Right lobe of liver (tissue), 4 donors: Measurements from ENCODE around the gene WASHC2A.
"Not testable (repeated sequence)": the region's sequence is repeated elsewhere in the genome, so short reads cannot be mapped to it uniquely, and the experiment has no call there.

Experiments used
- POLR2A ChIP-seq: fragments of 450-650 bp; IDR thresholded peaks from one replicate; pipeline ENCODE4 v1.6.1; 2017; ENCODE audit warnings: antibody characterized with exemption, mild to moderate bottlenecking
- TF ChIP-seq, protein P1 (sequence below), 4 donors: fragments of 200-600 bp in 3 of 4; fragments of 450-650 bp in 1 of 4; IDR thresholded peaks; one replicate each; pipeline versions ENCODE4 v1.5.1 to v1.8.0; 2016 to 2022; ENCODE audit warnings: antibody characterized with exemption in 4 of 4, mild to moderate bottlenecking in 2 of 4
- donor health status: DM: no; HTN: no; CAD: no.
- donor health status: DM: no; HTN: no; CAD: no.
- donor health status: DM: no; HTN: yes; CAD: no.

DNA sequence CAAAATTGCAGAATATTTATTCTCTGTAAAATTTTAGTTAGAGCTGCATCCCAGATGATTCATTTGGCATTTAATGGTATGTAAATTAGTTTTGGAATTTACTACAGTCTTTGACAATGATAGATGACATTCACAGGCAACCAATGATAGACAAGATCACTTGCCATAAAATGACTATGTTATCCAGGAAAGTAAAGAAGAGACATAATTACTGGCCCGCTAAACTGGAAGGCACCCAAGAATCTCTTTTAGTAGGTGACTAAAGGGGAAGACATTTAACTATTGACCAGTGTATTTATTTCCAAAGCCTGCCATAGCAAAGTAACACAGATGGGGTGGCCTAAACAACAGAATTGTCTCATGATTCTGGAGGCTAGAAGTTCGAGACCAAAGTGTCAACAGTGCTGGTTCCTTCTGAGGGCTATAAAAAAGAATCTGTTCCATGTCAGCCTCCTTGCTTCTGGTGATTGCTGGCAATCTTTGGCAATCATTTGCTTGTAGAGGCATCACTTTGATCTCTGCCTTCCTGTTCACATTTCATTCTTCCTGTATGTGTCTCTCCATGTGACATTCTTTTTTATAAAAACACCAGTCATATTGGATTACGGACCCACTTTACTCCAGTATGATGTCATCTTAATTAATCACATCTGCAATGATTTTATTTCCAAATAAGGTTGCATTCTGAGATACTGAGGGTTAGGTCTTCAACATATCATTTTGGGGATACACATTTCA lies 107.2 kb downstream of the WASHC2A start:
- TF ChIP-seq, protein P1, sequence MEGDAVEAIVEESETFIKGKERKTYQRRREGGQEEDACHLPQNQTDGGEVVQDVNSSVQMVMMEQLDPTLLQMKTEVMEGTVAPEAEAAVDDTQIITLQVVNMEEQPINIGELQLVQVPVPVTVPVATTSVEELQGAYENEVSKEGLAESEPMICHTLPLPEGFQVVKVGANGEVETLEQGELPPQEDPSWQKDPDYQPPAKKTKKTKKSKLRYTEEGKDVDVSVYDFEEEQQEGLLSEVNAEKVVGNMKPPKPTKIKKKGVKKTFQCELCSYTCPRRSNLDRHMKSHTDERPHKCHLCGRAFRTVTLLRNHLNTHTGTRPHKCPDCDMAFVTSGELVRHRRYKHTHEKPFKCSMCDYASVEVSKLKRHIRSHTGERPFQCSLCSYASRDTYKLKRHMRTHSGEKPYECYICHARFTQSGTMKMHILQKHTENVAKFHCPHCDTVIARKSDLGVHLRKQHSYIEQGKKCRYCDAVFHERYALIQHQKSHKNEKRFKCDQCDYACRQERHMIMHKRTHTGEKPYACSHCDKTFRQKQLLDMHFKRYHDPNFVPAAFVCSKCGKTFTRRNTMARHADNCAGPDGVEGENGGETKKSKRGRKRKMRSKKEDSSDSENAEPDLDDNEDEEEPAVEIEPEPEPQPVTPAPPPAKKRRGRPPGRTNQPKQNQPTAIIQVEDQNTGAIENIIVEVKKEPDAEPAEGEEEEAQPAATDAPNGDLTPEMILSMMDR (IDR thresholded peaks at IDR 0.05), result not testable (repeated sequence)
- TF ChIP-seq POLR2A, result not testable (repeated sequence)
